ENCODE data around the gene ZNF771.

Gene ZNF771

DNA sequence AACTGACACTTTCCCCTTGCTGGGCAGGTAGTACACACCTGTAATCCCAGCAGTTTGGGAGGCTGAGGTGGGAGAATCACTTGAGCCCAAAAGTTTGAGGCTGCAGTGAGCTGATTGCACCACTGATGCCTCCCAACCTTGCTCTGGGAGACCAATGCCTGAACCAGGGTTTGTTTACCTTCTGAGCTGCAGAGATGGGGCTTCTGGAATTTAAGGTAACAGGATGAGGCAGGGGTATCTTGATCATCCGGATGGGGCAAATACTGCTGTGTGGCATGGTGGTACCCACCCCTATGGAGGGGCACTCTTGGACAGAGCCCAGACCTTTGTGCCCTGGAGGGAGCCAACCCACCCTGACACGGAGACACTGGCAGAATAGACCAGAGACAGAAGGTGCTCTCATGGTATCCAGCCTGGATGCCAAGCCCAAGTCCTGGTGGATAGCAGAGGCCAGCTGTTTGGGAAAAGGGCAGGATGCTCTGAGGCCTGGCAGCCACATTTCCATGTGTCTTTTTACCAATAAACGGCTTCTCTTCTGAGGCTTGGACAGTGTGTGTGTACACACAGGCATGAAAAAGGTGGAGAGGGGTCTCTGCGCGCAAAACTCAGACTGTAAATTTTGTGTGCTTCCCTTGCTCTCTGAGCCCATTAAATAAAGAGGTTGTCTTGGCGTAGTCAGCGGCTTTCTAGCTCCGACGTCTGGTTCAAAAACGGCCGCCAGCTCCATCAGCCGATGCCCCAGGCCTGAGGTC, 7.8 kb upstream of the ZNF771 start:
- no peak for DNase-seq

DNA sequence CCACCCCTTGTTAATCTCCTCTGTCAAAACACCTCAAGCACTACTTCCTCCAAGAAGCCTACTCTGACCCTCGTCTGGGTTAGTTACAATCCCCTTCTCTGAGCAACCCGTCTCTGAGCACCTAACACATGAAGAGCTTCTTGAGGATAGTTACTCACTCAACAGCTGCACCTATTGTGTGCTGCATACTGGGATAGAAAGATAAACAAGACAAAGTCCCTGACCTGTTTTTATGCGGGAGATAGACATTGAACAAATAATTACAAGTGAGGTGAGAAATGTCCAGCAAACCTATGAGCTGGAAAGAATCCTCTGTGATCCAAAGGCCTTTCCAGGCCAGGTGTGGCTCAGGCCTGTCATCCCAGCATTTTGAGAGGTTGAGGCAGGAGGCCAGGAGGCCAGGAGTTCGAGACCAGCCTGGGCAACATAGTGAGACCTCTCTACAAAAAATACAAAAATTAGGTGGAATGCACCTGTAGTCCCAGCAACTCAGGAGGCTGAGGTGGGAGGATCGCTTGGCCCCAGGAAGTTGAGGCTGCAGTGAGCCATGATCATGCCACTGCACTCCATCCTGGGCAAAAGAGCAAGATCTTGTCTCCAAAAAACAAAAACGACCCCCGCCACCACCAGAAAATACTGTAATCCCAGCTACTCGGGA, 5.5 kb upstream of the ZNF771 start:
- no peak for DNase-seq

DNA sequence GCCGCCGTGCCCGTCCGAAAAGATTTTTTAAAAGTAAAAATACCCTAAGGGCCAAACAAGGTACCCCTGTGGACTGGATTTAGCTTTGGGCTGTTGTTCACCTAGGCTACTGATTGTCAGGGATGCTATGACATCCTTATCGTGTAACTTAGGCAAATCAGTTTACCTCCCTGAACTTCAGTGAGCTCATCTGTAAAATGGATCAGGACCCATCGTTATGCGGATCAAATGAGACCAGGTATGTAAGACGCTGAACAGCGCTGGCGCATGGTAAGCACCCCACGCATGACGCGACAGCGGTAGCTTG, 658 bp upstream of the ZNF771 start:
- DNase-seq: no peak

DNA sequence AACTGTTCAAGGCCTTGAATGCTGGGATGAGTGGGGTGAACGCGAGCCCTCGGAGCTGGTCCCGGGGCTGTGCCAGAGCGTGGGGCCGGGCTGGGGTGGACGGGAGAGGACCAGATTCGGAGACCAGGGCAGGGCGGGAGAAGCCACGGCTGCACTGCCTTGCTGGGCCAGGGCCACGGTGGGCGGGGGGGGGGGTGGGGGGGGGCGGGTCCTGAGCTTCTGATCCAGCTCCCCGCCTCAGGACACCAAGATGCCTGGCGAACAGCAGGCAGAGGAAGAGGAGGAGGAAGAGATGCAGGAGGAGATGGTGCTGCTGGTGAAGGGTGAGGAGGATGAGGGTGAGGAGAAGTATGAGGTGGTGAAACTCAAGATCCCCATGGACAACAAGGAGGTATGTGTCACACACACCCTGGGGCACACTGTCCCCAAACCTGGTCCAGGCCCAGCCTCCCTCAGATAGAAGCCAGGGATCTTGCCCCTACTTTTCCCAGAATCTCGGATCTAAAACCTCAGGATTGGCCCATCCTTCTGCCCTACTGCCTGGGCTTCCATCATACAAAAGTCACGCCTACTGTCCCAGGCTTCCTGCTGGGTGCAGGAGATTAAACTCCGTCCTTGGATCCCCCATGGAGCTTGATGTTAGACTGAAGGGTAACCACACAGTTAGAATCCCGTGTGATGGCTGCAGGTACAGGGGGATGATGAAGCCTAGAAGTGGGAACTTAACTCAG, 563 bp downstream of the ZNF771 start:
- no peak for DNase-seq

GRCh38 chr16:30409125-30410060, 2.0 kb downstream of the ZNF771 start:
- peak; percentile 78 for DNase-seq

- no peak for DNase-seq
These were observed 5.9 kb downstream of the ZNF771 start for GRCh38 chr16:30413112-30413806.

GRCh38 chr16:30414159-30414558, 6.8 kb downstream of the ZNF771 start:
- no peak for DNase-seq

DNA sequence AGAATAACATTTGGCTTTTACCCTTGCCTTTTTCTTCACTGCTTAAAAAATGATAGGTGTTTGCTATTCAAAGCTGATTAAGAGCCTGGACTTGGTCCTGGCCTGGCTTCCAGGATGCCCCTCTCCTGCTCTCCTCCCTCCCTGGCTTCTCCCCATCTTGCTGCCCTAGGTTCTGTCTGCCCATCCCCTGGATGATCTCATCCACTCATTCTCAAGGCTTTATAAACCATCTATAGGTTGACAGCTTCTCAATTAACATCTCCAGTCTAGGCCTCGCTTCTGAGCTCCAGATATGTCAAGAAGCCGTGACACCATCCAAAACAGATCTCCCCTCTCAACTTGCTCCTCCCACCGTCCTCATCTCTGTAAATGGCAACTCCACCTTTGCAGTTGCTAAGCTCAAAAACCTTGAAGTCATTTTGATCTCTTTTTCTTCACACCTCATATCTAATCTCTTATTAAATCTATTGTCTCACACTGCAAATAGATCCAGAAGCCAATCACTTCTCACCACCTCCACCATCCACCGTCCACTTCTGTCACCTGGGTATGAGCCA, 8.7 kb downstream of the ZNF771 start:
- no peak for DNase-seq

DNA sequence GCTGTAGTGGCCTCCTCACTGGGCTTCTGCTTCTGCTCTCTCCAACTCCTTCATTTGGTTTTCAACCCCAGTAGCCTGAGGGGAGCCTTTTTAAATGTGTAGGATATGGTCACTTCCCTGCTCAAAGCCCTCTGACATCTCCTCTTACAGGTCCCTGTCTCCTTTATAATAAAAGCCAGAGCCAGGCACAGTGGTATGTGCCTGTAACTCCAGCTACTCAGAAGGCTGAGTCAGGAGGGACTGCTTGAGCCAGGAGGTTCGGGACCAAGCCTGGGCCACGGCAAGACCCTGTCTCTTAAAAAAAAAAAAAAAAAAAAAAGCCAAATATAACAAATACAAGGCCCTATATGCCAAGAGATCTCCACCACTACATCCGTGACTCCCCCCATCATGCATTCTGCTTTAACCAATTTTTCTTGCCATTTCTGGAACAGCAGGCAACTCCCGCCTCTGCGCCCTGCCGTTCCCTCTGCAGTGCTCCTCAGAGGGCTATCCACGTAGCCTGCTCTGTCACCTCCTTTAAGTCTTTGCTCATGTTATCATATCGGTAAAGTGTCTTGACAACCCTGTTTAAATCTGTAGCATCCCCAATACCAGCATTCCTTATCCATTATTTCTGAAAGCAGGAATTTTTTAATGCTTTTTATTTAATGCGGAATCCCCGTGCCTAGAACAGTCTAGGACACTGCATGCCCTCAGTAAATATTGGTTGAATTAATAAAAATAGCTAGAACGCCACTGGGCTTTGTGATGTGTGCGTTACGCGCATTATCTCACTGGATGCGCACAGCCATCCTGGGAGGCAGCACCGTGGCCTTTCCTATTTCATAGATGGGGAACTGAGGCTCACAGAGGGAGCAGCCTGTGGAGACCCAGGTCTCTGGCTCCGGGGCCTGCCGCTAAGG, 9.5 kb downstream of the ZNF771 start:
- no peak for DNase-seq

DNA sequence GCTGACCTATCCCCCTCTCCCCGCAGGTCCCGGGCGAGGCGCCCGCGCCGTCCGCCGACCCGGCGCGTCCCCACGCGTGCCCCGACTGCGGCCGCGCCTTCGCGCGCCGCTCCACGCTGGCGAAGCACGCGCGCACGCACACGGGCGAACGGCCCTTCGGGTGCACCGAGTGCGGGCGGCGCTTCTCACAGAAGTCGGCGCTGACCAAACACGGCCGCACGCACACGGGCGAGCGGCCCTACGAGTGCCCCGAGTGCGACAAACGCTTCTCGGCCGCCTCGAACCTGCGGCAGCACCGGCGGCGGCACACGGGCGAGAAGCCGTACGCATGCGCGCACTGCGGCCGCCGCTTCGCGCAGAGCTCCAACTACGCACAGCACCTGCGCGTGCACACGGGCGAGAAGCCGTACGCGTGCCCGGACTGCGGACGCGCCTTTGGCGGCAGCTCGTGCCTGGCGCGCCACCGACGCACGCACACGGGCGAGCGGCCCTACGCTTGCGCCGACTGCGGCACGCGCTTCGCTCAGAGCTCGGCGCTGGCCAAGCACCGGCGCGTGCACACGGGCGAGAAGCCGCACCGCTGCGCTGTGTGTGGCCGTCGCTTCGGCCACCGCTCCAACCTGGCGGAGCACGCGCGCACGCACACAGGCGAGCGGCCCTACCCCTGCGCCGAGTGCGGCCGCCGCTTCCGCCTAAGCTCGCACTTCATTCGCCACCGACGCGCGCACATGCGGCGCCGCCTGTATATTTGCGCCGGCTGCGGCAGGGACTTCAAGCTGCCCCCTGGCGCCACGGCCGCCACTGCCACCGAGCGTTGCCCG, 10.3 kb downstream of the ZNF771 start:
- peak; percentile 92 for DNase-seq

GRCh38 chr16:30418350-30419181, 11.2 kb downstream of the ZNF771 start:
- no peak for DNase-seq

DNA sequence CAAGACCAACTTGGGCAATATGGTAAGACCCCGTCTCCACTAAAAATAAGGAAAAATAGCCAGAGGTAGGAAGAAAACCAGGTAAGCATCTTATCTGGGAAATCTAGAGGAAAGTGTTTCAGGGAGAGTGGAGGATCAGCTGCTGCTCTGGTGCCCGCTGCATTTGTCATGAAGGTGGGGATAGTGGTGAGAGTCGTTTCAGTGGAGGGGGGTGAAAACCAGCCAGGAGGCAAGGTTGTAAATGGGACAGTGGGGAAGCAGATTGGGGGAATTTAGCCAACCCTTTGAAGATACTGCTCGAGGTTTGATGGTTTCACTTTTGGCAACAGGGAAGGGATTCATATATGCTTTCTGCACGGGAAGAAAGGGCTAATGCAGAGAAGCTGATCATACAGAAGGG, 13.6 kb downstream of the ZNF771 start:
- DNase-seq: no peak

DNA sequence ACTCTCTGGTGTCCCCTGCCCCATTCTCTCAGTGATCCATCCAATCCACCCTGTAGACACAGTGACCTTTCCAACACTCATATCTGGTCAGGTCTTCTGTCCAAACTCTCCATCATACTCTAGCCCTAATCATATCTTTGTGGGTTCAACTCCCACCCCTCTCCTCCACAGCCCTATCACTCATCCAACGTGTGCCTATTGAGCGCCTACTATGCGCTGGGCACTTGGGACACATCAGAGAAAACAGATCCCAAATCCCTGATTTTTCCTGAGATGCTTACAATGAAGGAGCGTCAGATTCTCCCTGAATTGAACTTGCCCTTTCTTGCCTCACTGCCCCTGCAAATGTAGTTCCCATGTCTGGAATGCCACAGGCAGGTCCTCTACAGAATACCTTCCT, 20.6 kb downstream of the ZNF771 start:
- no peak for DNase-seq

DNA sequence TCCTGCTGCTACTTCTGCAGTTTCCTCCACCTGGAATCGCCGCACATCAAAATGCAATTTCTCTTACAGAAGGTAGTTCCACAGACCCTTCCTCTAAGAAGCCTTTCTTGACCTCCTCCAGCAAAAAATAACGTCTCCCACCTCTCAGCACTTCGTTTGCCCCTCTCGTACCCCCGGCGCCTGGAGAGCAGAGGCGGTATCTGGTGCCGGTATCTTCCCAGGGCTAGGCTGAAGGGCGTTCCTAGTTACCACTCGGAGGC, 21.9 kb downstream of the ZNF771 start:
- no peak for DNase-seq

DNA sequence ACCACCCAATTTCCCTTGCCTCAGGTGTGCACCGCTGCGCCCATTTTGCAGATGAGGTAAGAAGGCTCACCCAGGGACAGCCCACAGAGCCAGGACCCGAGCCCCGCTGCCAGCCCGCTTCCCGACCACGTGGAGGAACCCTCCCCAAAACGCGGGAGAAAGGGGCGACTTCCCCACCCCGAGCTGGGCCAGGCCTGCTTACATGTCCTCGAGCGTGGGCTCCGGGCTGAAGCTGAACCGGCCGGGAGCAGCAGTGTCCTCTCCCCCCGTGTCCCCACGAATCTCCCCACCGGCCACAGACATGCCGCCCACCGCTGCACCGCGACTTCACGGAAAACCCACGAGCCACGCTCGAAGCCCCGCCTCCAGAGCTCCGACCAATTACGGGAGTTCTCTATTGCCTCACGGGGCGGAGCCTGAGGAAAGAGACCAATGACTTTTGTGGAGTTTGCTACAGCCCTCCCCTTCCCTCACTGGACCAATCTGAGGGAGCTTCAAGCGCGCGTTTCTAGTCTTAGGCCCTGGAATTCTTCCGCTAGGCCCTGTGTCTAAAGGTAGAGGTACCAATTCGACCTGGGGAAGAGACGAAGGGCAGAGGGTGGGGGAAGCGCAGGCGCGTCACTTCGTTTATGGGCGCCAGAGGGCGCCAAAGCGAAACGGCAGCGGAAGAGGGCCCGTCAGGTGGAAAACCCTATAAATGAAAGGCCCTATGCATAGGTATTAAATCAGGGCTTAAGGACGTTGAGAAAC, 22.4 kb downstream of the ZNF771 start, which contains the start of gene DCTPP1:
Gene DCTPP1, minus strand, starts transcription at position 353 of the 750 bp plus-strand sequence. Its CDS starts 50 bp downstream, at position 303.
- DNase-seq: peak; percentile 98

GRCh38 chr16:30430428-30430970, 23.1 kb downstream of the ZNF771 start:
- no peak for DNase-seq

- no peak for DNase-seq
These were observed 27.4 kb downstream of the ZNF771 start for GRCh38 chr16:30434852-30435251.

- DNase-seq: no peak
These were observed 30.2 kb downstream of the ZNF771 start for GRCh38 chr16:30437511-30438046.

Data from NCI-H1105 (cell line).